ENCODE results near the gene CD160.

DNA sequence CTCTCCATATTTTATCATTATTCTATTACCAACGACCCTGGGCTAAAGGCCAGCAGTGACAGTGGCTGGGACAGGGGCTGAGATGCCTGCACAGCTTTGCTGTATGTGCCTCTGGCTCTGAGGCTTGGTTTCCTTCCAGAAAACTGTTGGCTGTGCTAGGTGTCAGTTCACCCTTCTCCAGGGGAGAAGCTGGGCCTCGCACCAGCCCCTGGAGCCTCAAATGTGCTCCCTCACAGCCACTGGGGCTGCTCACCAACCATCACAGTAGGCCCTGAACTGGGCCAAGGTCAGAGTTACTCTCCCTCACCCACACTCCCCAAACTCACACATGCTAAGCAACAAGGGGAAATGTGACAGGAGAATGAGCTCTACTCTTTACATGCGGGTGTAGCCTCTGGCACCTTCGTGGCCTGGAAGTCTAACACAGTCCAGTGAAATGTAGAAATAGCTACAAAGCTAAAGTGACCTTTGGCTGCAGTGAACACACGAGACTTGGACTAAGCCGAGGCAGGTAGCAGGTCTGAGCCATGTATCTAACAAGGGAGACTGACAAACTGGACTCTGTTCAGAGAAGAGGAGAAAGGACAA lies 4.7 kb upstream of the CD160 start:
- TF ChIP-seq, protein P1, sequence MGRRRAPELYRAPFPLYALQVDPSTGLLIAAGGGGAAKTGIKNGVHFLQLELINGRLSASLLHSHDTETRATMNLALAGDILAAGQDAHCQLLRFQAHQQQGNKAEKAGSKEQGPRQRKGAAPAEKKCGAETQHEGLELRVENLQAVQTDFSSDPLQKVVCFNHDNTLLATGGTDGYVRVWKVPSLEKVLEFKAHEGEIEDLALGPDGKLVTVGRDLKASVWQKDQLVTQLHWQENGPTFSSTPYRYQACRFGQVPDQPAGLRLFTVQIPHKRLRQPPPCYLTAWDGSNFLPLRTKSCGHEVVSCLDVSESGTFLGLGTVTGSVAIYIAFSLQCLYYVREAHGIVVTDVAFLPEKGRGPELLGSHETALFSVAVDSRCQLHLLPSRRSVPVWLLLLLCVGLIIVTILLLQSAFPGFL (CRISPR knock-in tag; IDR thresholded peaks at IDR 0.05), result no peak
- no peak for TF ChIP-seq MAZ (IDR thresholded peaks at IDR 0.05; ENCODE audit: borderline replicate concordance, low read depth, low read length)
- TF ChIP-seq MAZ (CRISPR knock-in tag; IDR thresholded peaks at IDR 0.05; ENCODE audit: low read depth), result no peak
- TF ChIP-seq POLR2A (IDR thresholded peaks at IDR 0.05; ENCODE audit: insufficient read depth in 1 of 2, low read depth in 2 of 2, low read length in 2 of 2), result peak; percentile 35 to 63; a peak in 3 of 4 replicates
- no peak for TF ChIP-seq PAWR (CRISPR knock-in tag; IDR thresholded peaks at IDR 0.05; ENCODE audit: borderline replicate concordance)
- TF ChIP-seq JUND (CRISPR knock-in tag; IDR thresholded peaks at IDR 0.05), result no peak
